ENCODE results near the gene TMA7B. TPM values are rescaled to one million over a fixed set of nuclear protein-coding genes. Genes with fewer than 3 reads are reported as not detected.
"Not testable (repeated sequence)": the region's sequence is repeated elsewhere in the genome, so short reads cannot be mapped to it uniquely, and the experiment has no call there.

TMA7B gene
- total RNA-seq, 1 donor from 2014 or later = not detected

GRCh38 chr22:39979048-39979447 is 18.9 kb downstream of the TMA7B start:
- no peak for DNase-seq (ENCODE audit: low spot score)

- DNase-seq (ENCODE audit: low spot score) = no peak
Measured at GRCh38 chr22:39979458-39979857, 19.3 kb downstream of the TMA7B start.

GRCh38 chr22:39980596-39980995 is 20.4 kb downstream of the TMA7B start:
- DNase-seq (ENCODE audit: low spot score) = no peak

- DNase-seq (ENCODE audit: low spot score) = no peak
Measured at GRCh38 chr22:39983346-39983745, 23.1 kb downstream of the TMA7B start.

- no peak for DNase-seq (ENCODE audit: low spot score)
Measured at GRCh38 chr22:39984006-39984405, 23.8 kb downstream of the TMA7B start.

- DNase-seq (ENCODE audit: low spot score) = no peak
Measured at GRCh38 chr22:39984746-39985145, 24.5 kb downstream of the TMA7B start.

GRCh38 chr22:39985383-39986035 is 25.3 kb downstream of the TMA7B start:
- no peak for DNase-seq (ENCODE audit: low spot score)

GRCh38 chr22:39988386-39989114 is 28.4 kb downstream of the TMA7B start:
- DNase-seq (ENCODE audit: low spot score) = no peak

- DNase-seq (ENCODE audit: low spot score) = no peak
Measured at GRCh38 chr22:39989633-39990032, 29.4 kb downstream of the TMA7B start.

- no peak for DNase-seq (ENCODE audit: low spot score)
Measured at GRCh38 chr22:39990686-39991085, 30.5 kb downstream of the TMA7B start.

GRCh38 chr22:39991159-39991860 is 31.1 kb downstream of the TMA7B start:
- DNase-seq (ENCODE audit: low spot score) = no peak

GRCh38 chr22:39992088-39992826 is 32.1 kb downstream of the TMA7B start:
- DNase-seq (ENCODE audit: low spot score) = no peak

- DNase-seq (ENCODE audit: low spot score) = not testable (repeated sequence)
Measured at GRCh38 chr22:39992894-39993293, 32.7 kb downstream of the TMA7B start.

- no peak for DNase-seq (ENCODE audit: low spot score)
Measured at GRCh38 chr22:39994041-39994565, 33.9 kb downstream of the TMA7B start.

- DNase-seq (ENCODE audit: low spot score) = no peak
Measured at GRCh38 chr22:39994566-39995392, 34.6 kb downstream of the TMA7B start, which contains the start of gene FAM83F. FAM83F (plus strand) TSS chr22:39994954; CDS start chr22:39995043, 89 bp downstream.

GRCh38 chr22:39995393-39996252 is 35.4 kb downstream of the TMA7B start:
- no peak for DNase-seq (ENCODE audit: low spot score)

GRCh38 chr22:39996732-39997131 is 36.5 kb downstream of the TMA7B start:
- DNase-seq (ENCODE audit: low spot score) = no peak

- no peak for DNase-seq (ENCODE audit: low spot score)
Measured at GRCh38 chr22:39997421-39997820, 37.2 kb downstream of the TMA7B start.
